SK-N-SH (cell line): ENCODE data around the gene TMEM178A.

ENCODE experiments used
- TEAD4 ChIP-seq: IDR thresholded peaks from 2 replicates; pipeline ENCODE4 v1.4.0; 2012; ENCODE audit warnings: mild to moderate bottlenecking, borderline replicate concordance; ENCODE audit not compliant: insufficient read depth
- TF ChIP-seq, protein P1 (sequence below): fragments of 200-600 bp; sonication (generic); IDR thresholded peaks from 2 replicates; pipeline ENCODE4 v1.6.1; 2017; ENCODE audit warnings: antibody characterized with exemption, mild to moderate bottlenecking, moderate library complexity

DNA sequence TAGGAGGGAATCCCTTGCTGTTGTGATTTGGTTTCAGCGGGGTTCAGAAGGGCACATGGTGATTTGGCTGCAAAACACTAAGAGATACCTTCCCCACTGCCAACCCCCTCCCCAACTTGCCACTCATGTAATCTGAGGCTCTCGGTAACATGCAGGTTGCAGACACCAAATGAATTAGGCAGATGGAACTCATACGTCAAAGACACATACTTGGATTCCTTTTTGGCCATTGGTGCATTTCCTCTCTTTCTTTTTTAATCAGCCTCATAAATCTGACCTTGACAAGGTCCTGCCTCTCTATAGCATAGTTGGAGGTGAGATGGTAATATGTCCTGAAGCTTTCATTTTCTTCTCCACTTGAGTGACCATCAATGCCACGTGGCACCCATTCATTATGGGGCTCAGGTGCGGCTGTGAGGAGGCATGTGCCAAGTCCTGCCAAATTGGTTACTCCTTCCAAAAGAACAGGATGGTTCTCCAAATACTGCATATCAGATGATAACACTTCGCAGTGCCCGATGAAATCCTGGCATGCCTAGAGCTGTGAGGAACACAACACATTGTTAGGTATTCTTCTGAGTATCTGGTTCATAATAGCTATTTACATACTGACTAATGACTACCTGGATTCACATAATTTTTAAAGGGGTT lies 8.3 kb upstream of the TMEM178A start:
- TF ChIP-seq, protein P1, sequence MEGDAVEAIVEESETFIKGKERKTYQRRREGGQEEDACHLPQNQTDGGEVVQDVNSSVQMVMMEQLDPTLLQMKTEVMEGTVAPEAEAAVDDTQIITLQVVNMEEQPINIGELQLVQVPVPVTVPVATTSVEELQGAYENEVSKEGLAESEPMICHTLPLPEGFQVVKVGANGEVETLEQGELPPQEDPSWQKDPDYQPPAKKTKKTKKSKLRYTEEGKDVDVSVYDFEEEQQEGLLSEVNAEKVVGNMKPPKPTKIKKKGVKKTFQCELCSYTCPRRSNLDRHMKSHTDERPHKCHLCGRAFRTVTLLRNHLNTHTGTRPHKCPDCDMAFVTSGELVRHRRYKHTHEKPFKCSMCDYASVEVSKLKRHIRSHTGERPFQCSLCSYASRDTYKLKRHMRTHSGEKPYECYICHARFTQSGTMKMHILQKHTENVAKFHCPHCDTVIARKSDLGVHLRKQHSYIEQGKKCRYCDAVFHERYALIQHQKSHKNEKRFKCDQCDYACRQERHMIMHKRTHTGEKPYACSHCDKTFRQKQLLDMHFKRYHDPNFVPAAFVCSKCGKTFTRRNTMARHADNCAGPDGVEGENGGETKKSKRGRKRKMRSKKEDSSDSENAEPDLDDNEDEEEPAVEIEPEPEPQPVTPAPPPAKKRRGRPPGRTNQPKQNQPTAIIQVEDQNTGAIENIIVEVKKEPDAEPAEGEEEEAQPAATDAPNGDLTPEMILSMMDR = no peak
- no peak for TF ChIP-seq TEAD4
